NCI-H1092 (cell line): ENCODE data around the gene FRYL.

ENCODE experiments used
- DNase-seq: peaks from one replicate; lab custom pipeline; 2025; lab: John Stamatoyannopoulos, UW

The FRYL gene

GRCh38 chr4:48620093-48620492 is 160.0 kb downstream of the FRYL start:
- DNase-seq, result no peak

DNA sequence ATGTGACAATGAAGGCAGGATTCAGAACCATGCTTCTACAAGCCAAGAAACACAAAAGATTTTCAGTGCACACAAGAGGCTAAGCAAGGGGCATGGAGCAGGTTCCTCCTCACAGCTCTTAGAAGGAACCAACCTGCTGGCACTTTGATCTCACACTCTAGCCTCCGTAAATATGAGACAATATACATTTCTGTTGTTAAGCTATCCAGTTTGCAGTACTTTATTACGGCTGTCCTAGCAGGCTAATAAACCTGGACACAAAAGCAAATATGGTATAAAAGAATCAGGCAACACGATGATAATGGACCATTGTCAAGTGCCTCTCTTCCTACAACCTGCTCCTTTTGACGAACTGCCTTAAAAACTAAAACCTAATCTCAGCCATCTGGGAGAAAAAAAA is 175.6 kb downstream of the FRYL start:
- DNase-seq, result no peak

- DNase-seq, result no peak
Measured at GRCh38 chr4:48604041-48604440, 176.0 kb downstream of the FRYL start.

- DNase-seq, result no peak
Measured at GRCh38 chr4:48603366-48604003, 176.6 kb downstream of the FRYL start.

DNA sequence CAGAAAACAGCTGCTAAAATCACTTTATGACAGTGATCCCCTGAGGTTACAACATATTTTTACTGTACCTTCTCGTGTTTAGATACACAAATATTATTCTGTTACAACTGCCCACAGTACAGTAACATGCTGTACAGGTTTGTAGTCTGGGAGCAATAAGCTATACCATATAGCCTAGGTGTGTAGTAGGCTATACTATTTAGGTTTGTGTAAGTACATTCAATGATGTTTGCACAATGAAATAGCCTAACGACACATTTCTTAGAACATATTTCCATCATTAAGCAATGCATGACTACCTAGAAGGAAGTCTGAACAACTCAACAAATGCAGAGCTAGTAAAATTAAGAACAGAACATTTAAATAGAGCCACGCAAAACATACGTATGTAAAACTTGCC is 177.3 kb downstream of the FRYL start:
- no peak for DNase-seq

DNA sequence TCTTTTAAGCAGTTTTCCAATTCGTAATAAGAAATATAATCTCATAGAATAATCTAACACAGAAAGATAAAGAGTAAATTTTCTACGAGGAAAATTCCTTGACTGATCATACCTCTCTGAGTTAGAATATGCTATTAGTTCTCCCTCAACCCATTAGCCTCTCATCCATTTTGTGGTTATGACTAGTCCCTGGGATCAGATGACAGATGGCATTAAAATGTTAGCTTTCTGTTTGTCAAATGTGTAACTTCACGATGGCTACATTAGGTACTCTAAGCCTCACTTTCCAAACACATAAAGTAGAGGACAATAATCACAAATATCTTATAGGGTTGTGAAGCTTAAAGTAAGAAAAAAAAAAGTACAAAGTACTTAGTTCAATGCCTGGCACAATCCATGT is 177.9 kb downstream of the FRYL start:
- DNase-seq, result no peak

- no peak for DNase-seq
Measured at GRCh38 chr4:48596336-48596735, 183.7 kb downstream of the FRYL start.

- no peak for DNase-seq
Measured at GRCh38 chr4:48594180-48594579, 185.9 kb downstream of the FRYL start.

- no peak for DNase-seq
Measured at GRCh38 chr4:48591372-48591771, 188.7 kb downstream of the FRYL start.

DNA sequence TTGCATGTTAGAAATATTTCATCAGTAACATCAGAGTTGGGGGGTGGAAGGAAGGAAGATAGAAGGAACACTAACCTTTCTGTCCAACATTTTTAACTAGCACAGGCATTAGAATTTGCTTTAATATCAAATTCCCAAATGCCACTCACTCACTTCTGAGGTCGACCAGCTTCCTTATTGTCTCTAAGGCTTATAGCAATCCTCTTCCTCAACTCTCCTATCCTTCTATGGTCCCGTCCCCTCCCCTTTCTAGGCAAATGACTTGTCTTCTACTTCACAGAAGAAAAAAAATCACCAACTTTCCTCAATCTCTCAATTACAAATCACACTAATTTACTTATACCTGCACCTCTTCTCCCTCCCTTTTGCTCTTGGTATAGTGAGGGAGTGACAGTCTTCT is 189.2 kb downstream of the FRYL start:
- DNase-seq, result no peak

DNA sequence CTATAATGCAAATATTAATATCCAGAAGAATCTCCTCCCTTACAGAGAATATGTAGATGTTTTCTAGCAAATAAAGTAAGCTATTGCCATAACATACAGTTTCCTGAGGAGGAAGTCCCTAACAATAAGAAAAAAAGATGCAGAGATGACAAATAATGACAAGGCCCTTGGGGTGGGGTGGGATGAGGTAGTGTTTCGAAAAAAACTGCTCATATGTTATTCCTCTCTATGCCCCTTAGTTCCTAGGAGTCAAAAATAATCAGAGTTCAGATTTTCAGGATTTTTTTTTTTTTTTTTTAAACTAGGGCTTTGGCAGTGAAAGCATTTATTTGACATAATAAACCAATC is 191.0 kb downstream of the FRYL start:
- no peak for DNase-seq

GRCh38 chr4:48588230-48589097 is 191.6 kb downstream of the FRYL start:
- DNase-seq, result no peak

GRCh38 chr4:48585401-48585800 is 194.7 kb downstream of the FRYL start:
- no peak for DNase-seq

- peak; percentile 32 for DNase-seq
Measured at GRCh38 chr4:48578132-48578968, 201.7 kb downstream of the FRYL start.

- DNase-seq, result no peak
Measured at GRCh38 chr4:48575964-48576363, 204.1 kb downstream of the FRYL start.

DNA sequence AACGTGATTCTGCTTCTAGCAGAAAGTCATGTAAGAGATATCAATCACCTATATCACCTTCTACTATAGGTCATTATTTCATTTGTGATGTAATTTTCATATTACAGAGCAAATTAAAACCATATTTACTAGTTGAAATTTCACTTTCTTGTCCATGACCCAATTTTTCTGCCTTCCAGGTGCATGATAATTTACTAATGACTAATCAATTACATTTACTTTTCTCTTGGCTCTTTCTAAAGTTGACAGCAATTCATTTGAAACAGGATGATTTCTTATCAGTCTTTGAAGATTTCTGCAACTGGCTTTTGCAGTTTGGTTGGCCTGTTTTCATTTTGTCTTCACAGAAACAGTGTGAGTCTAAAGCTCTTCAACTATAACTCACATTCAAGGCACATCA is 208.6 kb downstream of the FRYL start:
- no peak for DNase-seq

GRCh38 chr4:48570646-48571220 is 209.3 kb downstream of the FRYL start:
- no peak for DNase-seq

GRCh38 chr4:48566034-48566384 is 214.1 kb downstream of the FRYL start:
- no peak for DNase-seq

- no peak for DNase-seq
Measured at GRCh38 chr4:48565362-48566033, 214.6 kb downstream of the FRYL start.

DNA sequence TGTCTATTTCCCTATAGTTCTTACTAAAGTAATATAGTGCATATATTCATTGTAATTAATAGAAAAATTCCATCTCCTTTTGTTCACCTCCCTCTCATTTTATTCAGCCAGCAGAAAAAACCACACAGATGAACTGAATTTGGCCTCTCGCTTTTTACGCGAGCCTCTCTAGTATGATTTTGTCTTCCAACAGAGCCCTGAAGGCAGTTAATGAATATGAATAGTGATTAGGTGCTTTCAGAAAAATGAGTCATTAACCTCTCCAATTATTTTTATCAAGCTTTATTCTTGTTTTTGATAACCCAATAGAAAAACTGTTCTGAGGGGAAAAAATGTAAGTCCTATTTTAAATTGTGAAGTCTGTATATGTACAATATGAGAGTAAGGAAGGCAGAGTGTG is 215.9 kb downstream of the FRYL start:
- no peak for DNase-seq

DNA sequence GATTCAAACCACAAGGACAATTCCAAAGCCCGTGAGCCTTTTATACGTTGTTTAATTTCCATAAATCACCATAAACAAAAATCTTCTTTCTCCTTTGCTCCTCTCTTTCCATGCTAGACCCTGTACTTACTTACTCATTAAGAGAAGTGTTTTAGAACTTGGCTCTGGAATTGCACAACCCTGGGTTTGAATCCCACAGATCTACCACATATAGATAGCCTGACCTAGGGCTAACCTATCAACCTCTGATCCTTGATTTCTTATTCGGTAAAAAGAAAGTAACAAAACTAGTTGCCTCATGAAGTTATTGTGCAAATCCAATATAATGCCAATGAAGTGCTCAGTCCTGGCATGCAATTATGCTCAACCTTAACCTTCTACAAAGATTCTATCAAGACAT is 221.3 kb downstream of the FRYL start:
- no peak for DNase-seq

DNA sequence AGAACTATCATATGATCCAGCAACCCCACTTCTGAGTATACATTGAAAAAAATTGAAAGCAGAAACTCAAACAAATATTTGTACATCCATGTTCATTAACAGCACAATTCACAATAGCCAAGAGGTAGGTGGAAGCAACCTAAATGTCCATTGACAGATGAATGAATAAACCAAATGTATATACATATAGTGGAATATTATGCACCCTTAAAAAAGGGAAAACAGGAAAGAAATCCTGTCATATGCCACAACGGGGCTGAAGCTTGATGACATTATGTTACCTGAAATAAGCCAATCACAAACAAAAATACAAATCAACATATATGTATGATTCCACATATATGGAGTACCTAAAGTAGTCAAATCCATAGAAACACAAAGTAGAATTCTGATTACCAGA is 222.1 kb downstream of the FRYL start:
- DNase-seq, result no peak
